DMS153 treated with DMSO at 0.1 percent for 48 hours (cell line): ENCODE measurements around the gene RNGTT.

Experiments
- DNase-seq: peaks from one replicate; lab custom pipeline; 2025; ENCODE audit not compliant: unreplicated experiment; lab: John Stamatoyannopoulos, UW

Gene RNGTT

GRCh38 chr6:88566746-88567534 lies 396.5 kb downstream of the RNGTT start:
- DNase-seq, result no peak

DNA sequence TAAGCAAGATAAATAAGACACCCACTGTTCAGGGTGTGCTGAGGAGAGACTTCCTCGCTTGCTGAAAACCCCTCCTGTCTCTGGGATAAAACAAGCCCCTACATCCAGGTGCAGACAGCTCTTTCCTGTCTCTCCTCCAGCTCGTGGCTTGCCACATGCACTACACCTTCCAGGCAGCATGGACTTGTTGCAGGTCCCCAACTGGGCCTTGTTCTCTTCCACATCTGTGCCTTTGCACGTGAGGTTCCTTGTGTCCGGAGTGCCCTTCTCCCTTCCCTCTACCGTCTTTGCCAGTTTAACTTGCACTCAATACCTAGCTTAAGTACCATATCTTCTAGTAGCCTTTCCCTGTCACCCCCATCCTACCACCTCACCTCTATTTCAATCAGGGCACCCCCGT lies 397.6 kb downstream of the RNGTT start:
- no peak for DNase-seq

- DNase-seq, result no peak
Observed at GRCh38 chr6:88565409-88565811, 398.0 kb downstream of the RNGTT start.

DNA sequence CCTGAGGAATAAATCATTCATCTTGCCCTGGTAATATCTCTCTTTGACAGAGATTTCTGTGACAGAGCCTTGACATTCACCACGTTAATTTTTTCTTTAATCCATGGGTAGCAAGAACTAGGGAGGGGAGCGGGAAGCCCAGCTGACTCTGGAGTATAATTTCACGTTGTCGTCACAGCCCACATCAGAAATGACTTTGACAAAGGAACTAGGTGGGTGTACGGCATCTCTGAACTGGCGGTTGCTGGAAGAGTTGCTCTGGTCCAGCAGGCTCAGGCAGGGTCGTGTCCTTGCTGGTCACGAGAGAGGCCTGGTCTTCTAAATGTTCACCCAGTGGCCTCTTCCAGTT lies 400.2 kb downstream of the RNGTT start:
- DNase-seq, result no peak

GRCh38 chr6:88562353-88563276 lies 400.8 kb downstream of the RNGTT start:
- DNase-seq, result no peak

GRCh38 chr6:88561954-88562315 lies 401.5 kb downstream of the RNGTT start:
- DNase-seq, result no peak

GRCh38 chr6:88561034-88561953 lies 402.1 kb downstream of the RNGTT start:
- DNase-seq, result no peak
